Activated CD4-positive, alpha-beta memory T cell treated with anti-CD3 and anti-CD28 coated beads for 36 hours (primary cell): ENCODE results near the gene CAMK1D. TPM values are rescaled to one million over a fixed set of nuclear protein-coding genes. Genes with fewer than 3 reads are reported as not detected.
"Not testable (repeated sequence)": the region's sequence is repeated elsewhere in the genome, so short reads cannot be mapped to it uniquely, and the experiment has no call there.

Source experiments
- CTCF ChIA-PET: fragments of 350-600 bp; sonication (Branson Sonifier 250); formaldehyde crosslinking; loops from one replicate; lab custom pipeline; 2021; ENCODE audit warnings: antibody characterized with exemption, inconsistent platforms; lab: Charles Lee
- POLR2A ChIA-PET: fragments of 350-600 bp; sonication (Branson Sonifier 250); formaldehyde crosslinking; loops from one replicate; lab custom pipeline; 2021; ENCODE audit warnings: antibody characterized with exemption; lab: Charles Lee
- DNase-seq: peaks from one replicate; pipeline ENCODE4 v3.0.0-alpha.2; 2020
- H3K27ac Mint-ChIP-seq: one replicate; pipeline ENCODE4 v1.8.0; 2021; ENCODE audit warnings: mixed read lengths
- H3K27me3 Mint-ChIP-seq: one replicate; pipeline ENCODE4 v1.8.0; 2021; ENCODE audit warnings: mixed read lengths
- H3K36me3 Mint-ChIP-seq: one replicate; pipeline ENCODE4 v1.8.0; 2021; ENCODE audit warnings: mixed read lengths
- H3K4me1 Mint-ChIP-seq: one replicate; pipeline ENCODE4 v1.8.0; 2021; ENCODE audit warnings: low read depth, mixed read lengths
- H3K4me3 Mint-ChIP-seq: one replicate; pipeline ENCODE4 v1.8.0; 2021; ENCODE audit warnings: mild to moderate bottlenecking, mixed read lengths
- H3K9me3 Mint-ChIP-seq: one replicate; pipeline ENCODE4 v1.8.0; 2021; ENCODE audit warnings: mixed read lengths
- intact Hi-C: fragments of 100-400 bp; cut with micrococcal nuclease; formaldehyde crosslinking; loops from one replicate; pipeline ENCODE4 v1.15.1; 2023
- total RNA-seq, 2 experiments: library from RNA; stranded (reverse); gene quantifications; one replicate each; pipeline ENCODE4 v1.2.3, GENCODE V29; 2021

CAMK1D gene
- total RNA-seq, 2 experiments from 2014 or later, result 17.7 to 17.9 TPM

DNA sequence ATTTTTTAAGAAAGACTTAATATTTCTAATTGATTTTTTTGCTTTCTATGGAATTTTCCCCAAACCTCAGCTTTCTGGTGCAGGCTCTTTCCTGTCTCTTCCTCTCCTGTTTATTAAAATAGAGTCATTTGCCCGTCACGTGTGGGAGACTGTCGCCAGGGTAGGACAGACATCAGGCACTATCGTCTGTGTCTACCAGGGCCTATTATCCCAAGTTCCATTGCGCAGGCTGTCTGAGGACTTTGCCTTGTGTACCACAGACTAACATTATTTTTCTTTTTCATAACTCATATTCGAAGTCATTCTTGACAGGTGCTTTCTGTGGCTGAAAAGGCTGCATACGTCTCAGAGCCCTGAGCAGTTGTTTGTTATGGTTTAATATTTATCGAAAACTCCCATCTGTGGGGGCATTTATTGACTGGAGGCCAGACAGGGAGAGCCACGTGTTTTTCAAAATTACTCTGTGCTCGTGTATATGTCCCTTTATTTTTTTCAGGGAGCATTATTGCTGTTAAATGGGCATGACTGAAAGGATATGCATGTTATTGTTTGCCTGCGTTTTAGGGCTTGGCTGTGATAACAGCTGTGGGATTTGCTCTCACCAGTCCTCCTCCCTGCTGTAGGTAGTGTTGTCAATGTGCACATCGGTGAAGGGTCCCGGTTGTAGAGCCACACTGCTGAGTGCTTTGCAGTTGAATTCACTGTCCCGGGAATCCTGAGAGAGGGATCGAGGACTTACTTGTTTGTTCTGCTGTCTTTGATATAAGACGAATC lies 89.8 kb downstream of the CAMK1D start:
- Mint-ChIP-seq H3K4me1 (no peaks in the 10 kb centered on the region), H3K27me3 (no peaks in the 10 kb centered on the region), H3K4me3 (no peak overlapping the region), H3K36me3 (peaks cover 16% of the 10 kb centered on the region), H3K9me3 (peaks cover 22% of the 10 kb centered on the region), H3K27ac (no peak overlapping the region)
- intact Hi-C loops, result no loop called here
- no peak for DNase-seq
- CTCF ChIA-PET, result no interaction called here
- POLR2A ChIA-PET, result no interaction called here

DNA sequence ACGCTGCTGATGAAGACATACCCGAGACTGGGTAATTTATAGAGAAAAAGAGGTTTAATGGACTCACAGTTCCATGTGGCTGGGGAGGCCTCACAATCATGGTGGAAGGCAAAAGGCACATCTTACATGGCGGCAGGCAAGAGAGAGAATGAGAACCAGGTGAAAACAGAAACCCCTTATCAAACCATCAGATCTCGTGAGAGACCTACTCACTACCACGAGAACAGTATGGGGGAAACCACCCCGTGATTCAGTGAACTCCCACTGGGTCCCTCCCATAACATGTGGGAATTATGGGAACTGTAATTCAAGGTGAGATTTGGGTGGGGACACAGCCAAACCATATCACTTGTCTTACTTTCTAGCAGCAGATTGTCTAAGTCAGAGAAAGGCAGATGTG lies 90.4 kb downstream of the CAMK1D start:
- CTCF ChIA-PET, POLR2A ChIA-PET, H3K4me3 Mint-ChIP-seq, H3K27ac Mint-ChIP-seq, intact Hi-C loops, H3K27me3 Mint-ChIP-seq, H3K4me1 Mint-ChIP-seq: not testable (repeated sequence)
- peaks cover 16% of the 10 kb centered on the region for H3K36me3 Mint-ChIP-seq
- H3K9me3 Mint-ChIP-seq, result peaks cover 22% of the 10 kb centered on the region
- DNase-seq, result peak; percentile 18

DNA sequence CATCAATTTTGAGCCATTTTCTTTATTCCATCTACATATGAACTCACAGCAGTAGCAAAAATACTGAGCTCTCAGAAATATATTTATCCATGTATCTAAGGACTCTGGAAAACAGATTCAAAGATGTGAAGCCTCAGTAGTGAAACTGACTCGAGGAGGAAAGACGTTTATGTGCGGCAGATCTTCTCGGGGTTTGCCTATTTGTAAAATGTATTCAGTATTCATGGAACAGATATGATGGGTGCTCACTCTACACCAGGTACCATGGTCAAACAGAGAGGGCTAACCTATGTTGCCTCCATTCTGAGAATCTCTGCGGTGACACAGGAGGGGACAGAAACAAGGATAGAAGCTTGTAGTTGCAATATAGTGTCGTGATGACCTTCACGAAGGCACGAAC lies 93.7 kb downstream of the CAMK1D start:
- ChIA-PET CTCF (no interaction called here), POLR2A (no interaction called here)
- H3K27ac Mint-ChIP-seq, result no peak overlapping the region
- no peaks in the 10 kb centered on the region for H3K27me3 Mint-ChIP-seq
- H3K4me1 Mint-ChIP-seq, result peaks cover 29% of the 10 kb centered on the region
- intact Hi-C loops, result no loop called here
- H3K9me3 Mint-ChIP-seq, result peaks cover 25% of the 10 kb centered on the region
- peaks cover 16% of the 10 kb centered on the region for H3K36me3 Mint-ChIP-seq
- no peak for DNase-seq
- no peak overlapping the region for H3K4me3 Mint-ChIP-seq

GRCh38 chr10:12444981-12445700 lies 95.8 kb downstream of the CAMK1D start:
- ChIA-PET POLR2A (no interaction called here), CTCF (no interaction called here)
- no peak for DNase-seq
- H3K27ac Mint-ChIP-seq, result no peak overlapping the region
- H3K36me3 Mint-ChIP-seq, result peaks cover 4% of the 10 kb centered on the region
- peaks cover 5% of the 10 kb centered on the region for H3K9me3 Mint-ChIP-seq
- H3K27me3 Mint-ChIP-seq, result no peaks in the 10 kb centered on the region
- intact Hi-C loops, result loop anchor here (5.0 kb wide), 1 partner anchor 282 kb away; no protein-coding TSS in a partner anchor
- no peak overlapping the region for H3K4me3 Mint-ChIP-seq
- H3K4me1 Mint-ChIP-seq, result peaks cover 40% of the 10 kb centered on the region

DNA sequence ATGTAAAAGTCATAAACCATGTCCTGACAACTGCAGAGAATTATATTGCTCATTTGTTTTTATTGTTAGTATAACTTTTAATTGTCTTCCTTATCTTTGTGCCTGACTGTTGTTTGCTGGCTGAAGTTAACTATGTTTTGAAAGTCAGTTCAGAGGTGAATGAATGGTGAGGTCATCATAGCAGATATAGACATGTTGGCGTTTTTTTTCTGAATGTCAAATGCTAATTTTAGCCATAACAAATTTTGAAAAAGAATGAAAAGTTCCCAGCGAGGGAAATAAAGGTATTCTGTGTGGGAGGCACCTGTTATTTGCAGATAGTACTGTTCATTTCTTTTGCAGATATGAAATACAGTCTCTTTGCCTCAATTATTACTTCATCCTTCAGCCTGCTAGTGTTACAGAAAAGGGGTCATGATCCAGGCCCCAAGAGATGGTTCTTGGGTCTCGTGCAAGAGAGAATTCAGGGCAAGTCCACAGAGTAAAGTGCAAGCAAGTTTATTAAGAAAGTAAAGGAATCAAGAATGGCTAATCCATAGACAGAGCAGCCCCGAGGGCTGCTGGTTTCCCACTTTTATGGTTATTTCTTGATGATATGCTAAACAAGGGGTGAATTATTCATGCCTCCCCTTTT lies 96.5 kb downstream of the CAMK1D start:
- peaks cover 43% of the 10 kb centered on the region for H3K4me1 Mint-ChIP-seq
- H3K4me3 Mint-ChIP-seq, result no peak overlapping the region
- ChIA-PET CTCF (no interaction called here), POLR2A (no interaction called here)
- H3K9me3 Mint-ChIP-seq, result peaks cover 5% of the 10 kb centered on the region
- peaks cover 4% of the 10 kb centered on the region for H3K36me3 Mint-ChIP-seq
- no peak overlapping the region for H3K27ac Mint-ChIP-seq
- intact Hi-C loops, result loop anchor here (5.0 kb wide), 1 partner anchor 281 kb away; no protein-coding TSS in a partner anchor
- no peaks in the 10 kb centered on the region for H3K27me3 Mint-ChIP-seq
- no peak for DNase-seq

DNA sequence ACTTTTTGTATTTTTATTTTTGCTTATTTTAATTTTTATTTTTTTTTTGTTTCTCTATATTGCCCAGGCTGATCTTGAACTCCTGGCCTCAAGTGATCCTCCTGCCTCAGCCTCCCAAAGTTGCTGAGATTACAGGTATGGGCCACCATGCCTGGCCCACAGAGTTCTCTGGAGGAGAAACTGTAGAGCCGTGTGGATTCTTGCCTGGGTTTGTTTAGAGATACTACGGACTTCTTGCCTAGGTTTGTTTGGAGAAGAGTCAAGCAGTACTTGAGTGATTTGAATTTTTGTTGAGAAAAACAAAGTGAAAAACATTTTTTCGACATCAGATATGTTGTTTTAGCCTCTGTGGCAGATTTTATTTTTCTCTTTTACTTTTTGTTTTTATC lies 99.0 kb downstream of the CAMK1D start:
- no peak for DNase-seq
- ChIA-PET CTCF (no interaction called here), POLR2A (no interaction called here)
- Mint-ChIP-seq H3K4me3 (peak overlapping the region; percentile 50), H3K27ac (peak overlapping the region; percentile 89), H3K4me1 (peaks cover 43% of the 10 kb centered on the region), H3K27me3 (no peaks in the 10 kb centered on the region), H3K9me3 (peaks cover 2% of the 10 kb centered on the region), H3K36me3 (peaks cover under 1% of the 10 kb centered on the region)
- intact Hi-C loops, result loop anchor here (1.0 to 5.0 kb wide), 5 partner anchors 16 to 279 kb away; no protein-coding TSS in a partner anchor

- peak overlapping the region; percentile 50 for H3K4me3 Mint-ChIP-seq
- peaks cover 43% of the 10 kb centered on the region for H3K4me1 Mint-ChIP-seq
- no peaks in the 10 kb centered on the region for H3K36me3 Mint-ChIP-seq
- no peaks in the 10 kb centered on the region for H3K27me3 Mint-ChIP-seq
- POLR2A ChIA-PET, result interaction anchor here (0.7 to 1.2 kb wide), 3 partner anchors 12 to 186 kb away, joined by 3 to 9 read pairs (median 3); no protein-coding TSS in a partner anchor
- intact Hi-C loops, result loop anchor here (1.0 to 5.0 kb wide), 8 partner anchors 16 to 327 kb away; partner anchors contain the start of gene CAMK1D
- peak overlapping the region; percentile 89 for H3K27ac Mint-ChIP-seq
- CTCF ChIA-PET, result interaction anchor here (0.9 to 1.5 kb wide), 4 partner anchors 184 to 651 kb away, joined by 3 to 8 read pairs (median 3); partner anchors contain the start of gene OPTN
- peaks cover 2% of the 10 kb centered on the region for H3K9me3 Mint-ChIP-seq
- DNase-seq, result peak; percentile 88
These were observed 99.5 kb downstream of the CAMK1D start for GRCh38 chr10:12448729-12449391.

DNA sequence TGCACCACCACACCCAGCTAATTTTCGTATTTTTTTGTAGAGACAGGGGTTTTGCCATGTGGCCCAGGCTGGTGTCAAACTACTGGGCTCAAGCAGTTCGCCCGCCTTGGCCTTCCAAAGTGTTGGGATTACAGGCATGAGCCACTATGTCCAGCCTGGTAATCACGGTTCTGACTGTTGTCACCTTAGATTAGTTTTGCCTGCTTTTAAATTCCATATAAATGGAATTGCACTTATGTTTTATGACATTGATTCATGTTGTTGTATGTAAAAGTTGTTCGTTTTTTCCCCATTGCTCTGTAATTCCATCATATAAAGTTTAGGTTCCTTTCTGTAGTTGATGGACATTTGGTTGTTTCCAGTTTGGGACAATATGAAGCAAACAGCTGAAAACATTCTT lies 106.0 kb downstream of the CAMK1D start:
- Mint-ChIP-seq H3K4me1 (peaks cover 6% of the 10 kb centered on the region), H3K4me3 (no peak overlapping the region), H3K9me3 (no peaks in the 10 kb centered on the region), H3K36me3 (no peaks in the 10 kb centered on the region), H3K27me3 (no peaks in the 10 kb centered on the region), H3K27ac (no peak overlapping the region)
- DNase-seq, result no peak
- CTCF ChIA-PET, result interaction anchor here (1.1 kb wide), 1 partner anchor 201 kb away, joined by 3 read pairs; no protein-coding TSS in a partner anchor
- POLR2A ChIA-PET, result no interaction called here
- intact Hi-C loops, result no loop called here

DNA sequence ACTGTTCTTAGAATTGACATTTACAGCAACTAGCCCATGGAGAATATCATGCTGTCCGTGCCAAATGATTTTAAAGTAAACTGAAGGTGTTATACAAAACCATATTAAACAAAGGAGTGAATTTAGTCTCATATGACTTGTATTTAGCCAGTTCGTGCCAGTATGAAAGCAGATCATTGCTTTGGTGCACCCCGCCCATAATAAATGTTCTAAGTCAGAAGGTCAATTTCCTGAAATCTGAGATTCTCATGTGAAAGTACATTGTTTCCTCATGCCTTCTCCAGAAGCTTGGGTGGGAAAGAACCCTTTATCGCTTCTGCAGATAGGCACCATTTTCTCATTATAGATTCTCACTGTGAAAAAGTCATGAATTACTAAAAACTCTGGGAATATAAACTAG lies 106.4 kb downstream of the CAMK1D start:
- Mint-ChIP-seq H3K9me3 (no peaks in the 10 kb centered on the region), H3K36me3 (no peaks in the 10 kb centered on the region), H3K4me3 (no peak overlapping the region), H3K27me3 (no peaks in the 10 kb centered on the region), H3K4me1 (peaks cover 4% of the 10 kb centered on the region), H3K27ac (no peak overlapping the region)
- POLR2A ChIA-PET, result no interaction called here
- DNase-seq, result no peak
- CTCF ChIA-PET, result interaction anchor here (1.1 kb wide), 1 partner anchor 201 kb away, joined by 3 read pairs; no protein-coding TSS in a partner anchor
- intact Hi-C loops, result no loop called here

DNA sequence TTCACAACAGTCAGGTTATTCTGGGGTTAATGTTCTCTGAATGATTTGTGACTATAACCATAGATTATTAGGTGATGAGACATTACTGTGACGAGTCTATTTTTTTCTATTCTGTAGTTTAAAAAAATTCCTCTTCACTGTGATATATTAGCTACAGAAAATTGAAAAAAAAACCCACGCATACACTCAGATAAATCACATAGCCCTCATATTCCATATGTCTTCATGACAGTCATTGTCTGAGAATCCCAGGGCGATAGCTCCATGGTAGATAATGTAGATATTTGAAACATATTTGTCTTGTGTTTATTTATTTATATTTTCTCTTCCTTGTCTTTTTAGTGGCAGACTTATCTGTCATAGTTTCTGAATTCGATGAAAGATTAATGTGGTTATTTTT lies 110.0 kb downstream of the CAMK1D start:
- no peak for DNase-seq
- no peak overlapping the region for H3K27ac Mint-ChIP-seq
- H3K9me3 Mint-ChIP-seq, result peaks cover 2% of the 10 kb centered on the region
- H3K4me3 Mint-ChIP-seq, result no peak overlapping the region
- no peaks in the 10 kb centered on the region for H3K27me3 Mint-ChIP-seq
- CTCF ChIA-PET, result interaction anchor here (0.7 kb wide), 1 partner anchor 9 kb away, joined by 3 read pairs; no protein-coding TSS in a partner anchor
- H3K4me1 Mint-ChIP-seq, result peaks cover 15% of the 10 kb centered on the region
- intact Hi-C loops, result no loop called here
- peaks cover 5% of the 10 kb centered on the region for H3K36me3 Mint-ChIP-seq
- POLR2A ChIA-PET, result no interaction called here

GRCh38 chr10:12459762-12460161 lies 110.4 kb downstream of the CAMK1D start:
- H3K36me3 Mint-ChIP-seq, result peaks cover 5% of the 10 kb centered on the region
- H3K9me3 Mint-ChIP-seq, result peaks cover 2% of the 10 kb centered on the region
- ChIA-PET POLR2A (no interaction called here), CTCF (interaction anchor here (0.7 kb wide), 1 partner anchor 8 kb away, joined by 3 read pairs; no protein-coding TSS in a partner anchor)
- intact Hi-C loops, result no loop called here
- H3K4me1 Mint-ChIP-seq, result peaks cover 16% of the 10 kb centered on the region
- DNase-seq, result no peak
- no peak overlapping the region for H3K27ac Mint-ChIP-seq
- H3K27me3 Mint-ChIP-seq, result no peaks in the 10 kb centered on the region
- H3K4me3 Mint-ChIP-seq, result no peak overlapping the region
